IMR-90 (cell line): ENCODE measurements around the gene ACAN.
"Not testable (repeated sequence)": the region's sequence is repeated elsewhere in the genome, so short reads cannot be mapped to it uniquely, and the experiment has no call there.

Experiments
- MXI1 ChIP-seq: IDR thresholded peaks from 2 replicates; pipeline ENCODE4 v1.6.1; 2012; ENCODE audit warnings: low read depth, mild to moderate bottlenecking, low read length, moderate library complexity, borderline replicate concordance
- TF ChIP-seq, protein P1 (sequence below): conservative IDR thresholded peaks from 2 replicates; pipeline ENCODE4 v1.5.1; 2012; ENCODE audit warnings: mild to moderate bottlenecking, low read depth, low read length, improper control_type of control experiment

DNA sequence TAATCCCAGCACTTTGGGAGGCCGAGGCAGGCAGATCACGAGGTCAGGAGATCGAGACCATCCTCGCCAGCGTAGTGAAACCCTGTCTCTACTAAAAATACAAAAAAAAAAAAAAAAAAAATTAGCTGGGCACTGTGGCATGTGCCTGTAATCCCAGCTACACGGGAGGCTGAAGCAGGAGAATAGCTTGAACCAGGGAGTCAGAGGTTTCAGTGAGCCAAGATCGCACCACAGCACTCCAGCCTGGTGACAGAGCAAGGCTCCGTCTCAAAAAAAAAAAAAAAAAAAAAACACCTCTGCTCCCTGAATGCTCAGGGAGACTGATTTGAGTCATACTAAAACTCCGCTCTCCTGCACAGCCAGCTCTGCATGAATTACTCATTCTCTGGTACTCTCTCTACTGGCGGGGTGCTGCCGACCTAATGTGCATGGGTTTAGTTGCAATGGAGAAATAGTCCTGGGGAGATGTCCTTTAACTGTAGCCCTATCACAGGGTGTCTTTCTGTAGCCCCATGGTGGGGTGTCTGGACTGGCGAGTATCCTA is 117.7 kb downstream of the ACAN start:
- TF ChIP-seq, protein P1, sequence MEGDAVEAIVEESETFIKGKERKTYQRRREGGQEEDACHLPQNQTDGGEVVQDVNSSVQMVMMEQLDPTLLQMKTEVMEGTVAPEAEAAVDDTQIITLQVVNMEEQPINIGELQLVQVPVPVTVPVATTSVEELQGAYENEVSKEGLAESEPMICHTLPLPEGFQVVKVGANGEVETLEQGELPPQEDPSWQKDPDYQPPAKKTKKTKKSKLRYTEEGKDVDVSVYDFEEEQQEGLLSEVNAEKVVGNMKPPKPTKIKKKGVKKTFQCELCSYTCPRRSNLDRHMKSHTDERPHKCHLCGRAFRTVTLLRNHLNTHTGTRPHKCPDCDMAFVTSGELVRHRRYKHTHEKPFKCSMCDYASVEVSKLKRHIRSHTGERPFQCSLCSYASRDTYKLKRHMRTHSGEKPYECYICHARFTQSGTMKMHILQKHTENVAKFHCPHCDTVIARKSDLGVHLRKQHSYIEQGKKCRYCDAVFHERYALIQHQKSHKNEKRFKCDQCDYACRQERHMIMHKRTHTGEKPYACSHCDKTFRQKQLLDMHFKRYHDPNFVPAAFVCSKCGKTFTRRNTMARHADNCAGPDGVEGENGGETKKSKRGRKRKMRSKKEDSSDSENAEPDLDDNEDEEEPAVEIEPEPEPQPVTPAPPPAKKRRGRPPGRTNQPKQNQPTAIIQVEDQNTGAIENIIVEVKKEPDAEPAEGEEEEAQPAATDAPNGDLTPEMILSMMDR: not testable (repeated sequence)
- TF ChIP-seq MXI1: not testable (repeated sequence)
